ENCODE results near the gene MAP3K14. TPM values are rescaled to one million over a fixed set of nuclear protein-coding genes. Genes with fewer than 3 reads are reported as not detected.

Gene MAP3K14
- total RNA-seq, 1 experiment from 2014 or later = 16.4 TPM

DNA sequence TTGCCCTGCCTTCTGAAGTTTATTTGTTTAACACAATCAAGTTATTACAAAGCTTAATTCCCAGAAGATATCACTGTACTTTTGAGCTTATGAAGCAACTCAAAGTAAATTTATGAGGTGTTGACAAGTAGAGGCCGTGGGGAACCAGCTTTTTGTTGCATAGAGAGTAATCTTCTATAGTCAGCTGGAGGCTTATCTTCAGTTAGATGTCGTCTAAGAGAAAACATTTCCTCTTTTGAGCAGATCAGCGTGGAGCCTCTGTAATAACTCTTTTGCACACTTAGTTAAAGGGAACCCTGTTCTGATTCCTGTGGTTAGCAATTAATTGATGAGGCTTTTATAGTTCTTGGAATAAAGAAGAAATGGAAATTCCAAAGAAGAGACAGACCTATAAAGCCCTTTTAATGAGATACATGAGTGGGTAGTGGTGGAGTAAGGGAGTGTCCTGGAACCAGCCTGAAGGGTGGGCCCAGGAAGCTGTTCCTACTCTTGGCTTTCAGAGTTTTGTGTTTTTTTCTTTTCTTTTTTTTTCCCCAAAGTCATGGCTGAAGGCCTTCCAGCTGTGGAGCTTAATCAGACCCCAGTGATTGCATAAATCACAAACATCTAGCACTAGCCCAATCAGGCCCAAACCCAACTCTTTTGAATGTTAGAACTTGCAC is 28.9 kb upstream of the MAP3K14 start:
- Histone ChIP-seq H3K9me3 (ENCODE audit: control insufficient read depth in 1 of 2, insufficient read depth in 1 of 2, low read depth in 1 of 2, low read length in 2 of 2) (no peaks in the 10 kb centered on the region), H3K4me2 (ENCODE audit: low read length) (no peak overlapping the region), H3K27me3 (ENCODE audit: insufficient read depth, low read length) (no peaks in the 10 kb centered on the region), H3K27ac (ENCODE audit: low read depth, low read length) (no peak overlapping the region), H3K4me1 (ENCODE audit: control insufficient read depth in 1 of 2, insufficient read depth in 2 of 2, low read length in 2 of 2) (peaks cover 14 to 20% of the 10 kb centered on the region in 2 experiments), H3K4me3 (replicated peaks in 1 of 2; ENCODE audit: low read depth in 1 of 2, low read length in 2 of 2) (no peak overlapping the region), H3K9ac (ENCODE audit: low read length) (no peak overlapping the region), H4K20me1 (ENCODE audit: insufficient read depth) (no peaks in the 10 kb centered on the region), H3K9me2 (ENCODE audit: insufficient read depth) (no peaks in the 10 kb centered on the region), H3K79me2 (ENCODE audit: insufficient read depth, low read length) (no peaks in the 10 kb centered on the region), H2AFZ (ENCODE audit: low read depth, low read length, poor library complexity, severe bottlenecking) (no peak overlapping the region), H3K36me3 (ENCODE audit: control insufficient read depth in 1 of 2, insufficient read depth in 2 of 2, low read length in 2 of 2) (no peaks in the 10 kb centered on the region)
- no TSS peak for BruUV-seq (replicated peaks)
- no peak for ATAC-seq
- POLR2A ChIA-PET = no interaction called here
- TF ChIP-seq SIN3A (IDR thresholded peaks at IDR 0.05; ENCODE audit: low read depth) = no peak
- TF ChIP-seq CBX3 (IDR thresholded peaks at IDR 0.05; ENCODE audit: low read depth) = no peak
- TF ChIP-seq, protein P1, sequence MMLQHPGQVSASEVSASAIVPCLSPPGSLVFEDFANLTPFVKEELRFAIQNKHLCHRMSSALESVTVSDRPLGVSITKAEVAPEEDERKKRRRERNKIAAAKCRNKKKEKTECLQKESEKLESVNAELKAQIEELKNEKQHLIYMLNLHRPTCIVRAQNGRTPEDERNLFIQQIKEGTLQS (IDR thresholded peaks at IDR 0.05) = no peak
- TF ChIP-seq EGR1 (IDR thresholded peaks at IDR 0.05; ENCODE audit: low read depth) = no peak
- no peak for TF ChIP-seq SRF (IDR thresholded peaks at IDR 0.05; ENCODE audit: low read depth)
- TF ChIP-seq TCF7L2 (IDR thresholded peaks at IDR 0.05; ENCODE audit: borderline replicate concordance, extremely low read depth, insufficient read depth, insufficient read length) = no peak
- TF ChIP-seq FOSL1 (IDR thresholded peaks at IDR 0.05; ENCODE audit: low read depth) = no peak
- CTCF ChIA-PET = no interaction called here
- intact Hi-C loops (cut with micrococcal nuclease) = no loop called here
- DNase-seq (ENCODE audit: low read depth, low spot score) = no peak
- RAD21 ChIA-PET (ENCODE audit: low non-redundant PET in 1 of 2, low total read pairs in 2 of 2, uncharacterized antibody in 2 of 2, unreplicated experiment in 2 of 2) = no interaction called here

DNA sequence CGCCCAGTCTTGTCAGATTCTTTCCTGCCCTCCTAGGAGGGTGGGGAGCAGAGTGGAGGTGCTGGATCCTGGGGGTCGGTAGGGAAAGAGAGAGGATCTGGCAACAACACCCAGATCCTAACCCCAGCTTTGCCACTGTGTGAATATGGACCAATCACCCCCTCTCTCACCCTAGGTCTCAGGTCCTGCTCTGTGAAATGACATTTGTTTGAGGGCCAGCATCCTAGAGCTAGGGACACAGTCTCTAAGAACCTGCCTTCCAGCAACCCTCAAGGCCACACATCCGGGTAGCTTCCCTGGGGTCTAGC is 28.4 kb upstream of the MAP3K14 start:
- H4K20me1 ChIP-seq (ENCODE audit: insufficient read depth) = no peaks in the 10 kb centered on the region
- H3K4me2 ChIP-seq (ENCODE audit: low read length) = no peak overlapping the region
- no peak overlapping the region for H3K9ac ChIP-seq (ENCODE audit: low read length)
- no peak for ATAC-seq
- no TSS peak for BruUV-seq (replicated peaks)
- CTCF ChIA-PET = no interaction called here
- no peaks in the 10 kb centered on the region for H3K36me3 ChIP-seq (ENCODE audit: control insufficient read depth in 1 of 2, insufficient read depth in 2 of 2, low read length in 2 of 2)
- H3K9me3 ChIP-seq (ENCODE audit: control insufficient read depth in 1 of 2, insufficient read depth in 1 of 2, low read depth in 1 of 2, low read length in 2 of 2) = no peaks in the 10 kb centered on the region
- no peaks in the 10 kb centered on the region for H3K79me2 ChIP-seq (ENCODE audit: insufficient read depth, low read length)
- no peak overlapping the region for H3K4me3 ChIP-seq (replicated peaks in 1 of 2; ENCODE audit: low read depth in 1 of 2, low read length in 2 of 2)
- H2AFZ ChIP-seq (ENCODE audit: low read depth, low read length, poor library complexity, severe bottlenecking) = no peak overlapping the region
- H3K27ac ChIP-seq (ENCODE audit: low read depth, low read length) = no peak overlapping the region
- POLR2A ChIA-PET = no interaction called here
- RAD21 ChIA-PET (ENCODE audit: low non-redundant PET in 1 of 2, low total read pairs in 2 of 2, uncharacterized antibody in 2 of 2, unreplicated experiment in 2 of 2) = no interaction called here
- DNase-seq (ENCODE audit: low read depth, low spot score) = no peak
- H3K27me3 ChIP-seq (ENCODE audit: insufficient read depth, low read length) = no peaks in the 10 kb centered on the region
- peaks cover 14 to 23% of the 10 kb centered on the region in 2 experiments for H3K4me1 ChIP-seq (ENCODE audit: control insufficient read depth in 1 of 2, insufficient read depth in 2 of 2, low read length in 2 of 2)
- H3K9me2 ChIP-seq (ENCODE audit: insufficient read depth) = no peaks in the 10 kb centered on the region
- intact Hi-C loops (cut with micrococcal nuclease) = no loop called here
- TF ChIP-seq EZH2 (IDR thresholded peaks at IDR 0.05) = no peak
- TF ChIP-seq, protein P2, sequence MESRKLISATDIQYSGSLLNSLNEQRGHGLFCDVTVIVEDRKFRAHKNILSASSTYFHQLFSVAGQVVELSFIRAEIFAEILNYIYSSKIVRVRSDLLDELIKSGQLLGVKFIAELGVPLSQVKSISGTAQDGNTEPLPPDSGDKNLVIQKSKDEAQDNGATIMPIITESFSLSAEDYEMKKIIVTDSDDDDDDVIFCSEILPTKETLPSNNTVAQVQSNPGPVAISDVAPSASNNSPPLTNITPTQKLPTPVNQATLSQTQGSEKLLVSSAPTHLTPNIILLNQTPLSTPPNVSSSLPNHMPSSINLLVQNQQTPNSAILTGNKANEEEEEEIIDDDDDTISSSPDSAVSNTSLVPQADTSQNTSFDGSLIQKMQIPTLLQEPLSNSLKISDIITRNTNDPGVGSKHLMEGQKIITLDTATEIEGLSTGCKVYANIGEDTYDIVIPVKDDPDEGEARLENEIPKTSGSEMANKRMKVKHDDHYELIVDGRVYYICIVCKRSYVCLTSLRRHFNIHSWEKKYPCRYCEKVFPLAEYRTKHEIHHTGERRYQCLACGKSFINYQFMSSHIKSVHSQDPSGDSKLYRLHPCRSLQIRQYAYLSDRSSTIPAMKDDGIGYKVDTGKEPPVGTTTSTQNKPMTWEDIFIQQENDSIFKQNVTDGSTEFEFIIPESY (IDR thresholded peaks at IDR 0.05; ENCODE audit: extremely low read depth, insufficient replicate concordance, low read length) = no peak
- TF ChIP-seq, protein P3, sequence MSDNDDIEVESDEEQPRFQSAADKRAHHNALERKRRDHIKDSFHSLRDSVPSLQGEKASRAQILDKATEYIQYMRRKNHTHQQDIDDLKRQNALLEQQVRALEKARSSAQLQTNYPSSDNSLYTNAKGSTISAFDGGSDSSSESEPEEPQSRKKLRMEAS (IDR thresholded peaks at IDR 0.05) = no peak
- TF ChIP-seq, protein P4, sequence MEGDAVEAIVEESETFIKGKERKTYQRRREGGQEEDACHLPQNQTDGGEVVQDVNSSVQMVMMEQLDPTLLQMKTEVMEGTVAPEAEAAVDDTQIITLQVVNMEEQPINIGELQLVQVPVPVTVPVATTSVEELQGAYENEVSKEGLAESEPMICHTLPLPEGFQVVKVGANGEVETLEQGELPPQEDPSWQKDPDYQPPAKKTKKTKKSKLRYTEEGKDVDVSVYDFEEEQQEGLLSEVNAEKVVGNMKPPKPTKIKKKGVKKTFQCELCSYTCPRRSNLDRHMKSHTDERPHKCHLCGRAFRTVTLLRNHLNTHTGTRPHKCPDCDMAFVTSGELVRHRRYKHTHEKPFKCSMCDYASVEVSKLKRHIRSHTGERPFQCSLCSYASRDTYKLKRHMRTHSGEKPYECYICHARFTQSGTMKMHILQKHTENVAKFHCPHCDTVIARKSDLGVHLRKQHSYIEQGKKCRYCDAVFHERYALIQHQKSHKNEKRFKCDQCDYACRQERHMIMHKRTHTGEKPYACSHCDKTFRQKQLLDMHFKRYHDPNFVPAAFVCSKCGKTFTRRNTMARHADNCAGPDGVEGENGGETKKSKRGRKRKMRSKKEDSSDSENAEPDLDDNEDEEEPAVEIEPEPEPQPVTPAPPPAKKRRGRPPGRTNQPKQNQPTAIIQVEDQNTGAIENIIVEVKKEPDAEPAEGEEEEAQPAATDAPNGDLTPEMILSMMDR (IDR thresholded peaks at IDR 0.05 in 2 of 3, conservative IDR thresholded peaks at IDR 0.05 in 1 of 3; ENCODE audit: borderline replicate concordance in 1 of 3, insufficient read depth in 1 of 3, low read depth in 2 of 3, low read length in 2 of 3) = no peak
- no peak for TF ChIP-seq SIN3A (IDR thresholded peaks at IDR 0.05; ENCODE audit: low read depth)
- TF ChIP-seq, protein P5, sequence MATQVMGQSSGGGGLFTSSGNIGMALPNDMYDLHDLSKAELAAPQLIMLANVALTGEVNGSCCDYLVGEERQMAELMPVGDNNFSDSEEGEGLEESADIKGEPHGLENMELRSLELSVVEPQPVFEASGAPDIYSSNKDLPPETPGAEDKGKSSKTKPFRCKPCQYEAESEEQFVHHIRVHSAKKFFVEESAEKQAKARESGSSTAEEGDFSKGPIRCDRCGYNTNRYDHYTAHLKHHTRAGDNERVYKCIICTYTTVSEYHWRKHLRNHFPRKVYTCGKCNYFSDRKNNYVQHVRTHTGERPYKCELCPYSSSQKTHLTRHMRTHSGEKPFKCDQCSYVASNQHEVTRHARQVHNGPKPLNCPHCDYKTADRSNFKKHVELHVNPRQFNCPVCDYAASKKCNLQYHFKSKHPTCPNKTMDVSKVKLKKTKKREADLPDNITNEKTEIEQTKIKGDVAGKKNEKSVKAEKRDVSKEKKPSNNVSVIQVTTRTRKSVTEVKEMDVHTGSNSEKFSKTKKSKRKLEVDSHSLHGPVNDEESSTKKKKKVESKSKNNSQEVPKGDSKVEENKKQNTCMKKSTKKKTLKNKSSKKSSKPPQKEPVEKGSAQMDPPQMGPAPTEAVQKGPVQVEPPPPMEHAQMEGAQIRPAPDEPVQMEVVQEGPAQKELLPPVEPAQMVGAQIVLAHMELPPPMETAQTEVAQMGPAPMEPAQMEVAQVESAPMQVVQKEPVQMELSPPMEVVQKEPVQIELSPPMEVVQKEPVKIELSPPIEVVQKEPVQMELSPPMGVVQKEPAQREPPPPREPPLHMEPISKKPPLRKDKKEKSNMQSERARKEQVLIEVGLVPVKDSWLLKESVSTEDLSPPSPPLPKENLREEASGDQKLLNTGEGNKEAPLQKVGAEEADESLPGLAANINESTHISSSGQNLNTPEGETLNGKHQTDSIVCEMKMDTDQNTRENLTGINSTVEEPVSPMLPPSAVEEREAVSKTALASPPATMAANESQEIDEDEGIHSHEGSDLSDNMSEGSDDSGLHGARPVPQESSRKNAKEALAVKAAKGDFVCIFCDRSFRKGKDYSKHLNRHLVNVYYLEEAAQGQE (IDR thresholded peaks at IDR 0.05; ENCODE audit: low read depth) = no peak
- TF ChIP-seq SP1 (IDR thresholded peaks at IDR 0.05; ENCODE audit: low read depth) = no peak

Measured in HCT116 (cell line).